Trophoblast cell (in vitro differentiated cells and primary cell): Measurements from ENCODE around the gene RGS7.

ENCODE experiments used
- DNase-seq, 2 donors: peaks; one replicate each; pipeline ENCODE4 v3.0.0-alpha.2; 2016
- H2AFZ ChIP-seq: 2 replicates; pipeline ENCODE4 v1.6.1; 2013; ENCODE audit warnings: low read length, moderate library complexity, mild to moderate bottlenecking; ENCODE audit not compliant: insufficient read depth, poor library complexity
- H2AK5ac ChIP-seq: 2 replicates; pipeline ENCODE4 v1.6.1; 2013; ENCODE audit warnings: mild to moderate bottlenecking, low read length
- H2BK120ac ChIP-seq: 2 replicates; pipeline ENCODE4 v1.6.1; 2013; ENCODE audit warnings: low read length, mild to moderate bottlenecking, moderate library complexity; ENCODE audit not compliant: insufficient read depth, poor library complexity
- H2BK12ac ChIP-seq: 2 replicates; pipeline ENCODE4 v1.6.1; 2013; ENCODE audit warnings: mild to moderate bottlenecking, low read length, moderate library complexity
- H2BK5ac ChIP-seq: 2 replicates; pipeline ENCODE4 v1.6.1; 2013; ENCODE audit warnings: low read length, low read depth, moderate library complexity, mild to moderate bottlenecking; ENCODE audit not compliant: poor library complexity
- H3K14ac ChIP-seq: 2 replicates; pipeline ENCODE4 v1.6.1; 2013; ENCODE audit warnings: mild to moderate bottlenecking, low read length
- H3K18ac ChIP-seq: 2 replicates; pipeline ENCODE4 v1.6.1; 2013; ENCODE audit warnings: mild to moderate bottlenecking, low read length
- H3K23ac ChIP-seq: 2 replicates; pipeline ENCODE4 v1.6.1; 2013; ENCODE audit warnings: low read length
- H3K27ac ChIP-seq: 2 replicates; pipeline ENCODE4 v1.5.1; 2013; ENCODE audit warnings: low read depth, mild to moderate bottlenecking, inconsistent platforms, low read length, moderate library complexity
- H3K27me3 ChIP-seq: 2 replicates; pipeline ENCODE4 v1.6.1; 2013; ENCODE audit warnings: inconsistent platforms, mild to moderate bottlenecking, low read length, moderate library complexity; ENCODE audit not compliant: insufficient read depth
- H3K36me3 ChIP-seq, 2 experiments: 1 replicate in 1 of 2; 2 replicates in 1 of 2; pipeline ENCODE4 v1.6.1; 2013; ENCODE audit warnings: low read length in 2 of 2, mild to moderate bottlenecking in 2 of 2, moderate library complexity in 1 of 2; ENCODE audit not compliant: insufficient read depth in 2 of 2, control insufficient read depth in 1 of 2
- H3K4ac ChIP-seq: 2 replicates; pipeline ENCODE4 v1.6.1; 2013; ENCODE audit warnings: low read depth, mild to moderate bottlenecking, low read length, moderate library complexity
- H3K4me1 ChIP-seq, 2 experiments: 1 replicate in 1 of 2; 2 replicates in 1 of 2; pipeline ENCODE4 v1.6.1; 2013; ENCODE audit warnings: low read length in 2 of 2, mild to moderate bottlenecking in 2 of 2, moderate library complexity in 1 of 2; ENCODE audit not compliant: insufficient read depth in 2 of 2, control insufficient read depth in 1 of 2
- H3K4me2 ChIP-seq: 2 replicates; pipeline ENCODE4 v1.6.1; 2013; ENCODE audit warnings: inconsistent platforms, mild to moderate bottlenecking, low read length, moderate library complexity
- H3K4me3 ChIP-seq: 2 replicates; pipeline ENCODE4 v1.5.1; 2013; ENCODE audit warnings: mild to moderate bottlenecking, low read depth, low read length, inconsistent platforms
- H3K79me1 ChIP-seq: one replicate; pipeline ENCODE4 v1.6.1; 2013; ENCODE audit warnings: low read length
- H3K79me2 ChIP-seq: 2 replicates; pipeline ENCODE4 v1.6.1; 2013; ENCODE audit warnings: low read length, mild to moderate bottlenecking; ENCODE audit not compliant: control insufficient read depth, insufficient read depth, poor library complexity
- H3K9ac ChIP-seq: 2 replicates; pipeline ENCODE4 v1.6.1; 2013; ENCODE audit warnings: mild to moderate bottlenecking, low read length
- H3K9me3 ChIP-seq: 2 replicates; pipeline ENCODE4 v1.6.1; 2013; ENCODE audit warnings: low read depth, mild to moderate bottlenecking, control low read depth, inconsistent platforms, low read length; ENCODE audit not compliant: insufficient read depth
- H4K12ac ChIP-seq: 2 replicates; pipeline ENCODE4 v1.6.1; 2013; ENCODE audit warnings: low read depth, mild to moderate bottlenecking, low read length, moderate library complexity
- H4K8ac ChIP-seq: 2 replicates; pipeline ENCODE4 v1.6.1; 2013; ENCODE audit warnings: low read depth, mild to moderate bottlenecking, low read length, moderate library complexity
- H4K91ac ChIP-seq: one replicate; pipeline ENCODE4 v1.6.1; 2013; ENCODE audit warnings: low read depth, mild to moderate bottlenecking, low read length, moderate library complexity
- WGBS: extraction: QIAGEN DNeasy Blood & Tissue Kit; methylation state at CpG from one replicate; pipeline ENCODE4 v1.1.7; 2013; ENCODE audit warnings: missing lambda C conversion rate; ENCODE audit not compliant: insufficient read length, insufficient coverage; ENCODE audit errors: extremely low coverage; 5-methylcytosine and 5-hydroxymethylcytosine counted together

RGS7 gene

DNA sequence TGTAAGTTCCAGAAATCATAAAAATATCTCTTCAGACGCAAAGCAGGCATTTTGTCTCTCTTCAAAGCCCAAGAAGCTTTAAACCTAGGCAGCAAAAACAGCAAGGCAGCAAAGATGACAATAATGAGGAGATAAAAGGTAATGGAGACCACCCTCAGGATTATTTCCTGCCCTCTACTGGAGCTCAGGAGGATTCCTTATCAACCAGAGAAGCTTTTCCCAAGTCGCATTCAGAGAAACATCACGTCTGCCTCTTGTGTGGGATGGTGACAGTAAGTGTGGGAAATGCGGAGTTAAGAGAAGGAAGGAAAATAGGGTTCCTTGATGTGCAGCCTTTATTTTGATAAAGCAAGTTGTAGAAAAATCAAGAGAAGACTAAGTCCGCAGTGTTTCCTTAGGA lies 365.8 kb downstream of the RGS7 start:
- H3K27me3 ChIP-seq = no peaks in the 10 kb centered on the region
- WGBS = no CpG with 5 or more reads among the region's 5 CpGs
- no peak overlapping the region for H3K14ac ChIP-seq
- H4K12ac ChIP-seq = no peak overlapping the region
- no peak overlapping the region for H3K9ac ChIP-seq
- H2AFZ ChIP-seq = no peak overlapping the region
- no peak overlapping the region for H2AK5ac ChIP-seq
- no peak overlapping the region for H3K27ac ChIP-seq
- no peaks in the 10 kb centered on the region for H3K9me3 ChIP-seq
- no peaks in the 10 kb centered on the region for H3K4me1 ChIP-seq
- no peak overlapping the region for H2BK12ac ChIP-seq
- no peak for DNase-seq
- H3K79me2 ChIP-seq = no peaks in the 10 kb centered on the region
- no peak overlapping the region for H3K4ac ChIP-seq
- H3K36me3 ChIP-seq = no peaks in the 10 kb centered on the region
- no peak overlapping the region for H3K23ac ChIP-seq
- no peak overlapping the region for H3K18ac ChIP-seq
- no peak overlapping the region for H2BK120ac ChIP-seq
- no peaks in the 10 kb centered on the region for H3K79me1 ChIP-seq
- H4K91ac ChIP-seq = no peak overlapping the region
- no peak overlapping the region for H3K4me2 ChIP-seq
- H4K8ac ChIP-seq = no peak overlapping the region
- H3K4me3 ChIP-seq = no peak overlapping the region
- H2BK5ac ChIP-seq = no peak overlapping the region

GRCh38 chr1:240987928-240988327 lies 369.1 kb downstream of the RGS7 start:
- Histone ChIP-seq H3K27ac (no peak overlapping the region), H2BK12ac (no peak overlapping the region), H4K12ac (no peak overlapping the region), H3K4me3 (no peak overlapping the region), H2AFZ (no peak overlapping the region), H2AK5ac (no peak overlapping the region), H2BK5ac (no peak overlapping the region), H3K27me3 (no peaks in the 10 kb centered on the region), H3K79me1 (no peaks in the 10 kb centered on the region), H3K14ac (no peak overlapping the region), H3K18ac (no peak overlapping the region), H3K4ac (no peak overlapping the region), H3K79me2 (no peaks in the 10 kb centered on the region), H3K36me3 (no peaks in the 10 kb centered on the region), H3K23ac (no peak overlapping the region), H3K4me2 (no peak overlapping the region), H3K9me3 (no peaks in the 10 kb centered on the region), H3K4me1 (no peaks in the 10 kb centered on the region), H2BK120ac (no peak overlapping the region), H3K9ac (no peak overlapping the region), H4K91ac (no peak overlapping the region), H4K8ac (no peak overlapping the region)
- DNase-seq = no peak
- no CpG with 5 or more reads among the region's 5 CpGs for WGBS

DNA sequence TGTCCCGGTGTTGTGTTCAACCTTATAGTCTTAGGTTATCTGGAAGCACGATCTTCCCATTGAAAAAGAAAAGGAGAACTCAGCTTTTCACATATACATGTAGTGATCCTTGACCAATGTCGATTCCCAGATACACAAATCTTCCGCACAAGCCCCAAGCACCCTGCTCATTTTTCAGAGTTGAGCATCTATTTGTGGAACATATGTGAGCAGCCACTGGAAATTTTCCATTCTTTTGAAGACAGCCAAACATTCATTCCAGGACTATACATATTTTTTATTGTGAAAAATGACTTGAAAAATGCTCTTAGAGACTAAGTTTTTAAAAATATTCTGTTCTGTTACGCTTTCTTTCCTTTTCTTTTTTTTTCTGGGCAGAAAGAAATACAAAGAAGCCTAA lies 371.9 kb downstream of the RGS7 start:
- Histone ChIP-seq H3K27me3 (no peaks in the 10 kb centered on the region), H2AFZ (no peak overlapping the region), H3K79me2 (no peaks in the 10 kb centered on the region), H3K23ac (no peak overlapping the region), H3K4me3 (no peak overlapping the region), H2BK120ac (no peak overlapping the region), H2AK5ac (no peak overlapping the region), H3K9ac (no peak overlapping the region), H3K14ac (no peak overlapping the region), H3K27ac (no peak overlapping the region), H2BK12ac (no peak overlapping the region), H4K91ac (no peak overlapping the region), H3K18ac (no peak overlapping the region), H3K9me3 (no peaks in the 10 kb centered on the region), H4K12ac (no peak overlapping the region), H2BK5ac (no peak overlapping the region), H3K36me3 (no peaks in the 10 kb centered on the region), H3K4ac (no peak overlapping the region), H3K4me1 (no peaks in the 10 kb centered on the region), H3K4me2 (no peak overlapping the region), H4K8ac (no peak overlapping the region), H3K79me1 (no peaks in the 10 kb centered on the region)
- no CpG with 5 or more reads among the region's 5 CpGs for WGBS
- DNase-seq = no peak

- Histone ChIP-seq H3K4me1 (no peaks in the 10 kb centered on the region), H3K79me1 (no peaks in the 10 kb centered on the region), H2BK12ac (no peak overlapping the region), H3K4me2 (no peak overlapping the region), H3K14ac (no peak overlapping the region), H4K12ac (no peak overlapping the region), H3K18ac (no peak overlapping the region), H3K36me3 (no peaks in the 10 kb centered on the region), H3K4ac (no peak overlapping the region), H4K91ac (no peak overlapping the region), H4K8ac (no peak overlapping the region), H3K79me2 (no peaks in the 10 kb centered on the region), H3K23ac (no peak overlapping the region), H3K9ac (no peak overlapping the region), H3K4me3 (no peak overlapping the region), H2AFZ (no peak overlapping the region), H2AK5ac (no peak overlapping the region), H3K27ac (no peak overlapping the region), H3K9me3 (no peaks in the 10 kb centered on the region), H3K27me3 (no peaks in the 10 kb centered on the region), H2BK5ac (no peak overlapping the region), H2BK120ac (no peak overlapping the region)
- DNase-seq = no peak
- no CpG with 5 or more reads among the region's 1 CpG for WGBS
Observed at GRCh38 chr1:240980342-240980741, 376.7 kb downstream of the RGS7 start.
